ENCODE data around the gene TEX44.

The TEX44 gene

DNA sequence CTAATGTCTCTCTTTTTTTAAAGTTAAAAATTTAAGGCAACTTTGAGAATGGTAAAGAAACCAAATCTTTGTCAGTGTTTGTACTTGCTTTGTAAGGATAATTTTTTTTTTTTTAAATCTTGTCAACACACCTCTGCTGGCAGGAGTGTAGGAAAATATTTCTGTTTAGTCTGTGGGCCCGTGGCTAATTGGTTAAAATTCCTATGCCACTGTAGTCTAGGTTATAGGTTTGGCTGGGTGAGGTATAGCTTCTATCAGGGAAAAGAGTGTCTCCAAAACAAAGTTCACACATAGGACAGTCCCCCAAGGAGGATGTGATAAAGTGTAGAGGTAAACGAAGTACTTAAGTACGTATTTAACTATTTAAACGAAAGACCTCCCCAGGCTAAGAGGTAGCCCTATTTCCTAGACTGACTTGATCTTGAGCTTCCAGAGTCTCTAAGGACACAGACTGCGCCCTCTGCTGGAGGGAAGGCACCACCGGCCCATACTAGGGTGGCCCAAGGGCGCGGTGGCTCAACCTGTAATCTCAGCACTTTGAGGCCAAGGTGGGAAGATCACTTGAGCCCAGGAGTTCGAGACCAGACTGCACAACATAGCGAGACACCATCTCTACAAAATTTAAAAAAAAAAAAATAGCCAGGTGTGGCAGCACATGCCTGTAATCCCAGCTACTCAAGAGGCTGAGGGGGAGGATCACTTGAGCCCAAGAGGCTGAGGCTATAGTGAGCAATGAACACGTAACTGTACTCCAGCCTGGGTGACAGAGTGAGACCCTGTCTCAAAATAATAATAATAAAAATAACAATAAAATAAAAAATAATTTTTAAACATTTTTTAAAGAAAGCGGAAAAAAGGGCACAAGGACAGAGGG is 8.9 kb downstream of the TEX44 start:
- no peak overlapping the region for H3K4me3 ChIP-seq (ENCODE audit: low read length)
- DNase-seq (ENCODE audit: low read depth) = peak; percentile 84
- TF ChIP-seq, protein P1, sequence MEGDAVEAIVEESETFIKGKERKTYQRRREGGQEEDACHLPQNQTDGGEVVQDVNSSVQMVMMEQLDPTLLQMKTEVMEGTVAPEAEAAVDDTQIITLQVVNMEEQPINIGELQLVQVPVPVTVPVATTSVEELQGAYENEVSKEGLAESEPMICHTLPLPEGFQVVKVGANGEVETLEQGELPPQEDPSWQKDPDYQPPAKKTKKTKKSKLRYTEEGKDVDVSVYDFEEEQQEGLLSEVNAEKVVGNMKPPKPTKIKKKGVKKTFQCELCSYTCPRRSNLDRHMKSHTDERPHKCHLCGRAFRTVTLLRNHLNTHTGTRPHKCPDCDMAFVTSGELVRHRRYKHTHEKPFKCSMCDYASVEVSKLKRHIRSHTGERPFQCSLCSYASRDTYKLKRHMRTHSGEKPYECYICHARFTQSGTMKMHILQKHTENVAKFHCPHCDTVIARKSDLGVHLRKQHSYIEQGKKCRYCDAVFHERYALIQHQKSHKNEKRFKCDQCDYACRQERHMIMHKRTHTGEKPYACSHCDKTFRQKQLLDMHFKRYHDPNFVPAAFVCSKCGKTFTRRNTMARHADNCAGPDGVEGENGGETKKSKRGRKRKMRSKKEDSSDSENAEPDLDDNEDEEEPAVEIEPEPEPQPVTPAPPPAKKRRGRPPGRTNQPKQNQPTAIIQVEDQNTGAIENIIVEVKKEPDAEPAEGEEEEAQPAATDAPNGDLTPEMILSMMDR (IDR thresholded peaks at IDR 0.05; ENCODE audit: insufficient read depth, low read depth, low read length, missing control alignments) = peak; percentile 89

DNA sequence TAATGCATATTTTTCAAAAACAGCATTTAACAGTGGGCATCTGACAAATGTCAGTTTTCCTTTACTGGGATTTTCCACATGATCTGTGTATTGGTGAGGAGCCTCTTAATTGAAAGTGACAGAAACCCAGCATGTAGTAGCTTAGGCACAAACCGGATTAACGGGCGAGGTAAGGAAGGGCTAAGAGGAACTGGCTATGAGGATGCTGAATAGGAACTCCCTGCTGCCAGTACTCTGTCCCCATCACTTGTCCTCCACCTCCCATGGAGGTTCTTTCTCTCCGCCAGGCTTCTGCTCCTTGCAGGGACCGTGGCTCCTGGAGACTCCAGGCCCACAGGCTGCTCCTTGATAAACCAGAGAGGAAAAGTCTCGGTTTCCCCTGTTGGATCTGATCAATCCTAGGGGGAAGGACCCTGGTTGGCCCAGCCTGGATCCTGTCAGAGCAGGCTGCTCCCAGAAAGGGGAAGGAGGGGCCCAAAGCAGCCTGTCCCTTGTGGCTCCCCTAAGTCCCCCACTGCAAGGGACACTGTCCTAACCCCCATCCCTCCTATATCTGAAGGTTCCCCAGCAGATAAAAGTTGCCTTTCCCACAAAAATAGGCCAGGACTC is 10.3 kb downstream of the TEX44 start:
- H3K4me3 ChIP-seq (ENCODE audit: low read length) = no peak overlapping the region
- DNase-seq (ENCODE audit: low read depth) = no peak
- TF ChIP-seq, protein P1 (IDR thresholded peaks at IDR 0.05; ENCODE audit: insufficient read depth, low read depth, low read length, missing control alignments) = no peak

DNA sequence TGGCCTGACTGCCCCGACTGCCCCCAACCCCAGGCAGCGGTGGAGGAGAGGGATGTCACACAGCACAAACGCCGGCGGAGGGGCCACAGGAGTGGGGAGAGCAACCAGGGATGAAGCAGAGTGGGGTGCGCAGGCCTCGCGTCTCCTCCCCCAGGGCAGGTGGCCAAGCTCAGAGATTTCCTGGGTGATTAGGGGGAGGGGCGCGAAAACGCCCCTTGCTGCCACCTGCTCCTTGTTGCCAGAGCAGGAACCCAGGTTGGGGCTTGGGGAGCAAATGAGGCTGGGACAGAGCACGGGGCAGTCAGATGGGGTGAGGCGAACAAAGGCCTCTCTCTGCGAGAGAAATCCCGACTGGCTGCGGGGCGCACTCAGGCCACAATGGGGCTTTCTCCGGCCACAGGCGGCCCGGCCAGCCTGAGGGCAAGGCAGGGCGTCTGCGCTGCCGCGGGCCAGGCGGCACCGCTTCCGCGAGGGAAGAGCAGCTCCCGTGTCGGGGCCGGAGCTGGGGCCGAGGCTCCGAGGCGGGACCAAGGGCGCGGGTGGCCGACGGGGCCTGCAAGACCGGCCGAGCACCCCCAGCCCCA is 11.5 kb downstream of the TEX44 start:
- DNase-seq (ENCODE audit: low read depth) = peak; percentile 29
- TF ChIP-seq, protein P1 (IDR thresholded peaks at IDR 0.05; ENCODE audit: insufficient read depth, low read depth, low read length, missing control alignments) = no peak
- H3K4me3 ChIP-seq (ENCODE audit: low read length) = peak overlapping the region; percentile 31

DNA sequence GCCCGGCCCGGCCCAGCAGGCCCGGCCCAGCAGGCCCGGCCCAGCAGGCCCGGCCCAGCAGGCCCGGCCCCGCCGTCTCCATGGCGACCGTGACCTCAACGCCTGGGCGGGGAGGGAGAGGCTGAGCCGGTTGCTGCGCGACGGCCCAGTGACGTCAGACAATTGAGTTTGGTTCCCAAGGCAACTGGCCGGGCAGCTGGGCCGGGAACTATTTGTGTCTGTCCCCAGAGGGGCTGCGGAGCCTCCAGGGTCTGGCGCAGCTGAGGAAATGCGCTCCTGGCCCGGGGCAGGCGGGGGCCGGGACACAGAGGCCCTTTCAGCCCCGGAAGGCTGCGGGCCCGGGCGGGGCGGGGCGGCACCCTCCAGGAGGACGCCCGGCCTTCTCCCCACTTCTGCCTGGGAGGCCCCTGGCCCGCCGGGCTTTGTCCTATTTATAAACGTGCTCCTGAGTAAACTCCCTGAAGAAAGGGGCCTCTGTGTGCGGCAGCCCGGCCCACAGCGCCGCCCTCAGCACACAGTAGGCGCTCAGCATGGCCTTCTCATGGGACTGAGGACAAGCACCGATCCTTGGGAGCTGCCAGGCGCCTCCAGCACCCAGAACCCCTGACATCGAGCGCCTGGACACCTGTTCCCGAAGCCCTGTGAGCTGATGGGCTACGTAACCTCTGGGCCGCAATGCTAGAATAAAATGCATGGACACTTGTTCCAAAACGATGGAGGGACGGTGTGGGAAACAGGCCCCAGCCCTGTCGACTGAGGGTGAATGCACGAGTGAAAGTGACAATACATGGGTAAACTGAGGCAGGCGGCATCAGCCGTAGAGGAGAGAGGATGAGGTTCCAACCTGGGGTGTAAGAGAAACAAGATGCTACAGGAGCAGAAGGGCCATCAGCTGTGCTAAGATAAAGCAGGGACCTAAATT is 12.3 kb downstream of the TEX44 start:
- peak; percentile 93 for DNase-seq (ENCODE audit: low read depth)
- TF ChIP-seq, protein P1 (IDR thresholded peaks at IDR 0.05; ENCODE audit: insufficient read depth, low read depth, low read length, missing control alignments) = no peak
- H3K4me3 ChIP-seq (ENCODE audit: low read length) = peak overlapping the region; percentile 42

DNA sequence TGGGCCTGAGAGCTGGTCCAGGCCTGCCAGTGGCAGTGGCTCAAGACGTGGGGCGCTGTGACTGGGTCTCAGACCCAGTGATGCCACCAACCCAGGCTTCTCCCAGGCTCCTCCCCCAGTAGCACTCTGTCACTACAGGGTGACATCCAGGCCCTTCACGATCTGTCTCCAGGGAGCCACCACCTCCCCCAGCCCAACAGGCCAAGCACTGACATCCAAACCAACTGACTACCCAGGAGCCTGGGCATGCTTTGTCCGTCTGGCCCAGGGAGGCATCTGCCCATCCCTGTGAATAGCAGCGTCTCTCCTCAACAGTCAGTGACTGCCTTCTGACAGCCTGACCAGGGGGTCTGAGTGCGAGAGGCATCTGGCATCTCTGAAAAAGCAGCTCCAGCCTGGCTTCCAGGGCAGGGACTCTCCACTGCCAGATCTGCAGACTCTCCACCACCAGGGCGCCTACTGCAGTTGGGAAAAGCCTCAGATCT is 13.0 kb downstream of the TEX44 start:
- TF ChIP-seq, protein P1 (IDR thresholded peaks at IDR 0.05; ENCODE audit: insufficient read depth, low read depth, low read length, missing control alignments) = no peak
- no peak overlapping the region for H3K4me3 ChIP-seq (ENCODE audit: low read length)
- DNase-seq (ENCODE audit: low read depth) = no peak

DNA sequence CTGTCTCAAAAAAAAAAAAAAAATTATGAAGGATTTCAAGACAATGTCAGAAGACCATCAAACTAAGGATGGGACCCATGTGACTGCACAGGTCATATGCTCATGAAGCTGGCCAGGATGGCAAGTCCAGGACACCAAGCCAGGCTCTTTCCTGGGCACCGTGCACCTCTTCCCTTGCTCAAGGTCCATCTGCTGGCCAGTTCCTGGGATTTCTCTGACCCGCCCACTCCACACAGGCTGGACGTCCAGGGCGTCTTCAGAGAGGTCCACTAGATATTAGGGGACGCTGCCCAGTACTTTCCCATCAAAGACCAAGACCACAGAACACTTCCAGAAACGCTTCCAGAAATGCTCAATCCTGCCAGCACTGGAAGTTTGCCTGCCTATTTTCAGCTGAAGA is 14.3 kb downstream of the TEX44 start:
- no peak for DNase-seq (ENCODE audit: low read depth)
- H3K4me3 ChIP-seq (ENCODE audit: low read length) = no peak overlapping the region
- TF ChIP-seq, protein P1 (IDR thresholded peaks at IDR 0.05; ENCODE audit: insufficient read depth, low read depth, low read length, missing control alignments) = no peak

Measured in epithelial cell of esophagus (primary cell).